Measurements from ENCODE around the gene MRPL53.

Gene MRPL53

GRCh38 chr2:74498500-74499266, 26.2 kb upstream of the MRPL53 start:
- Histone ChIP-seq H3K4me3 (ENCODE audit: low read length) (no peak overlapping the region), H3K9ac (ENCODE audit: low read length) (no peak overlapping the region), H4K20me1 (ENCODE audit: insufficient read depth, low read length) (no peaks in the 10 kb centered on the region), H3K9me3 (ENCODE audit: insufficient read depth, low read length) (no peaks in the 10 kb centered on the region), H3K27me3 (ENCODE audit: low read depth, low read length) (no peaks in the 10 kb centered on the region), H3K36me3 (replicated peaks; ENCODE audit: low read depth, low read length) (no peaks in the 10 kb centered on the region), H3K27ac (ENCODE audit: low read length) (no peak overlapping the region), H3K79me2 (ENCODE audit: low read length) (no peaks in the 10 kb centered on the region), H3K4me2 (ENCODE audit: low read length) (no peak overlapping the region), H3K4me1 (ENCODE audit: low read length) (peaks cover 4% of the 10 kb centered on the region; the same call in 1 of the 2 replicates), H2AFZ (ENCODE audit: low read depth, low read length) (no peak overlapping the region)
- TF ChIP-seq, protein P1, sequence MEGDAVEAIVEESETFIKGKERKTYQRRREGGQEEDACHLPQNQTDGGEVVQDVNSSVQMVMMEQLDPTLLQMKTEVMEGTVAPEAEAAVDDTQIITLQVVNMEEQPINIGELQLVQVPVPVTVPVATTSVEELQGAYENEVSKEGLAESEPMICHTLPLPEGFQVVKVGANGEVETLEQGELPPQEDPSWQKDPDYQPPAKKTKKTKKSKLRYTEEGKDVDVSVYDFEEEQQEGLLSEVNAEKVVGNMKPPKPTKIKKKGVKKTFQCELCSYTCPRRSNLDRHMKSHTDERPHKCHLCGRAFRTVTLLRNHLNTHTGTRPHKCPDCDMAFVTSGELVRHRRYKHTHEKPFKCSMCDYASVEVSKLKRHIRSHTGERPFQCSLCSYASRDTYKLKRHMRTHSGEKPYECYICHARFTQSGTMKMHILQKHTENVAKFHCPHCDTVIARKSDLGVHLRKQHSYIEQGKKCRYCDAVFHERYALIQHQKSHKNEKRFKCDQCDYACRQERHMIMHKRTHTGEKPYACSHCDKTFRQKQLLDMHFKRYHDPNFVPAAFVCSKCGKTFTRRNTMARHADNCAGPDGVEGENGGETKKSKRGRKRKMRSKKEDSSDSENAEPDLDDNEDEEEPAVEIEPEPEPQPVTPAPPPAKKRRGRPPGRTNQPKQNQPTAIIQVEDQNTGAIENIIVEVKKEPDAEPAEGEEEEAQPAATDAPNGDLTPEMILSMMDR (IDR thresholded peaks at IDR 0.05; ENCODE audit: low read depth, low read length) = no peak
- TF ChIP-seq EZH2phosphoT487 (IDR thresholded peaks at IDR 0.05; ENCODE audit: low read depth) = no peak

DNA sequence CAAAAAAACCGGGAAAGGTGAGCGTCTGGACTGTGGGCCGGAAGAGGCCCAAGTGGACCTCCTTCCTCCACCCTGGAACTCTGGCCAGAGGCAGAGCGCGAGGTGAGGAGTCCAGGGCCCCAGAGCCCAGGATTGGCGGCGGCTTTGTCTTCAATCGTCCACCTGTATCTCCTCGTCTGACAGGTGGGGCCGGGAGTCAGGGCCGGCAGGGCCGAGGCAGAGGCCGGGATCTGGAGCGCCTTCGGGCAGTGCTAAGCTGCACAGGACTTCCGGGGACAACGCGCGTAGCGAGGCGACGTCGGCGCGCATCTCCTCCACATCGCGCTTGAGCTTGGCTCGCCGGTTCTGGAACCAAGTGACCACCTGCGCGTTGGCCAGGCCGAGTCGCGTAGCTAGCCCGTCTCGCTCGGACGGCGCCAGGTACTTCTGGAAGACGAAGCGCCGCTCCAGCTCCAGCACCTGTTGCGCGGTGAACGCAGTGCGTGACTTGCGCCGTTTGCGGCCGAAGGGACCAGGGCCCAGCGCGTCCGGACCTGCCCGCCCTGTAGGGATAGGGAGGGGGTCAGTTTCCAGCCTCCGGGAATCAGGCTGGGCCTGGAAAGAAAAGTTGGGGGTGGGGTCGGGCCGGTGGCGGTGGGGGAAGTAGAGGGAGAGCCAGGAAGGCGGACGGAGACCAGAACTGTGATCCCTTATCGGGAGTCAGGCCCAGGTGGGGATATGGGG, 25.5 kb upstream of the MRPL53 start:
- Histone ChIP-seq H2AFZ (ENCODE audit: low read depth, low read length) (no peak overlapping the region), H3K4me2 (ENCODE audit: low read length) (no peak overlapping the region), H3K36me3 (replicated peaks; ENCODE audit: low read depth, low read length) (peaks cover 4% of the 10 kb centered on the region), H3K9ac (ENCODE audit: low read length) (no peak overlapping the region), H3K4me1 (ENCODE audit: low read length) (no peaks in the 10 kb centered on the region), H3K79me2 (ENCODE audit: low read length) (no peaks in the 10 kb centered on the region), H3K27me3 (ENCODE audit: low read depth, low read length) (no peaks in the 10 kb centered on the region), H3K27ac (ENCODE audit: low read length) (no peak overlapping the region), H3K4me3 (ENCODE audit: low read length) (no peak overlapping the region), H3K9me3 (ENCODE audit: insufficient read depth, low read length) (no peaks in the 10 kb centered on the region), H4K20me1 (ENCODE audit: insufficient read depth, low read length) (no peaks in the 10 kb centered on the region)
- TF ChIP-seq, protein P1 (IDR thresholded peaks at IDR 0.05; ENCODE audit: low read depth, low read length) = no peak
- TF ChIP-seq EZH2phosphoT487 (IDR thresholded peaks at IDR 0.05; ENCODE audit: low read depth) = no peak

DNA sequence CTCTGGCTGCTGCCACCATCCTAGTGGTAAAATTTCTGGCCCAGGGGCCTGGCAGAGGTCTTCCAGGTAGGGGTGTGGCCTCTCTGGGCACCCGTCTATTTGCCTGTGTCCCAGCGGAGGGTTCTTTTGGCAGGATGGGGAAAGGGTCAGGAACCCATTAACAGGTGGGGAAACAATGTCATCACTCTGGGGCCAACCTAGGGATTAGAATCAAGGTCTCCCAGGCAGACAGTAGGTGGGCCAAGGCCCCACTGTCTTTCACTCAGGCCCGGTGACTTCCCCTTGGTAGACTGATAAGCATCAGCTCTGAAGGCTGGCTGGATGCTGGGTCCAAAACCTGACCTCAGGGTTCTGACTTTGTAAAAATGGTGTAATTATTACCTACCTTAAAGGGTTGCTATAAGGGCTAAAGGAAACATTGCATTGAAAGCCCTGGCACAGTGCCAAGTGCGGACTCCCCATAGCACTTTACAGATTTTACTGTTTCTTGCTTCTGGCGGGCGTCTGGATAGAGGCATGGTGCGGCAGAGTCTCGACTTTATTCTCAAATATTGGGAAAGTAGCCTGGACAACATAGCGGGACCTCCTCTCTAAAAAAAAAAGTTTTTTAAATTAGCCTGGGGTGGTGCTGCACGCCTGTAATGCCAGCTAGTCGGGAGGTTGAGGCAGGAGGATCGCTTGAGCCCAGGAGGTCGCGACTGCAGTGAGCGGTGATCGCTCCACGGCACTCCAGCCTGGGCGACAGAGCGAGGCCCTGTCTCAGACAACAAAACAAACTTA, 24.7 kb upstream of the MRPL53 start:
- H3K4me3 ChIP-seq (ENCODE audit: low read length) = no peak overlapping the region

More for the DNA sequence above, 24.7 kb upstream of the MRPL53 start:
- peaks cover 4% of the 10 kb centered on the region for H3K36me3 ChIP-seq (replicated peaks; ENCODE audit: low read depth, low read length)
- no peak overlapping the region for H3K9ac ChIP-seq (ENCODE audit: low read length)
- H3K4me1 ChIP-seq (ENCODE audit: low read length) = no peaks in the 10 kb centered on the region
- H4K20me1 ChIP-seq (ENCODE audit: insufficient read depth, low read length) = no peaks in the 10 kb centered on the region
- H3K4me2 ChIP-seq (ENCODE audit: low read length) = no peak overlapping the region
- no peaks in the 10 kb centered on the region for H3K79me2 ChIP-seq (ENCODE audit: low read length)
- no peaks in the 10 kb centered on the region for H3K27me3 ChIP-seq (ENCODE audit: low read depth, low read length)
- no peak overlapping the region for H3K27ac ChIP-seq (ENCODE audit: low read length)
- H3K9me3 ChIP-seq (ENCODE audit: insufficient read depth, low read length) = no peaks in the 10 kb centered on the region
- no peak overlapping the region for H2AFZ ChIP-seq (ENCODE audit: low read depth, low read length)
- TF ChIP-seq, protein P1 (IDR thresholded peaks at IDR 0.05; ENCODE audit: low read depth, low read length) = no peak
- no peak for TF ChIP-seq EZH2phosphoT487 (IDR thresholded peaks at IDR 0.05; ENCODE audit: low read depth)
